ENCODE results near the gene CRISP2. TPM values are rescaled to one million over a fixed set of nuclear protein-coding genes. Genes with fewer than 3 reads are reported as not detected.

CRISP2 gene
- total and polyA plus RNA-seq, 2 donors (not counting 1 experiment from before 2014, with no cell fraction given) = not detected

GRCh38 chr6:49675816-49676215, 37.5 kb downstream of the CRISP2 start:
- TF ChIP-seq CTCF (IDR thresholded peaks at IDR 0.05) = no peak
- no peak for TF ChIP-seq EZH2 (IDR thresholded peaks at IDR 0.05; ENCODE audit: borderline replicate concordance, insufficient read depth, low read depth, low read length, poor library complexity, severe bottlenecking)
- Histone ChIP-seq H3K9ac (ENCODE audit: low read length) (no peak overlapping the region), H3K9me3 (ENCODE audit: control extremely low read depth in 1 of 3, control insufficient read depth in 2 of 3, insufficient read depth in 1 of 3, low read length in 2 of 3) (no peaks in the 10 kb centered on the region), H3K27me3 (replicated peaks in 1 of 4; ENCODE audit: control extremely low read depth in 1 of 4, control insufficient read depth in 3 of 4, insufficient read depth in 4 of 4, low read length in 3 of 4) (no peaks in the 10 kb centered on the region), H3K36me3 (replicated peaks in 1 of 2; ENCODE audit: control extremely low read depth in 1 of 2, control insufficient read depth in 1 of 2, extremely low read depth in 1 of 2, insufficient read depth in 2 of 2, low read length in 1 of 2) (no peaks in the 10 kb centered on the region), H3K79me2 (ENCODE audit: control insufficient read depth, insufficient read depth, low read length) (no peaks in the 10 kb centered on the region), H3K4me2 (replicated peaks; ENCODE audit: low read depth, low read length, poor library complexity, severe bottlenecking) (no peak overlapping the region), H4K20me1 (ENCODE audit: control insufficient read depth, insufficient read depth, low read length, poor library complexity, severe bottlenecking) (no peaks in the 10 kb centered on the region), H2AFZ (ENCODE audit: insufficient read depth, low read depth, low read length, poor library complexity, severe bottlenecking) (no peak overlapping the region), H3K4me3 (ENCODE audit: control extremely low read depth in 1 of 5, extremely low read depth in 1 of 5, insufficient read depth in 1 of 5, low read depth in 2 of 5, low read length in 4 of 5) (no peak overlapping the region), H3K4me1 (ENCODE audit: control insufficient read depth in 2 of 2, insufficient read depth in 2 of 2, low read length in 2 of 2) (no peaks in the 10 kb centered on the region), H3K27ac (ENCODE audit: low read length in 2 of 2) (no peak overlapping the region)
- intact Hi-C loops (cut with micrococcal nuclease) = no loop called here
- ATAC-seq (ENCODE audit: low read depth) = no peak
- Mint-ChIP-seq H3K27ac (no peak overlapping the region), H3K4me3 (no peak overlapping the region), H3K4me1 (no peaks in the 10 kb centered on the region), H3K9me3 (ENCODE audit: insufficient read depth) (peaks cover 5% of the 10 kb centered on the region), H3K27me3 (no peaks in the 10 kb centered on the region)
- CTCF ChIA-PET = no interaction called here
- no peak for DNase-seq
- WGBS (ENCODE audit: insufficient coverage) = no CpG with 5 or more reads among the region's 1 CpG
- POLR2A ChIA-PET = no interaction called here

GRCh38 chr6:49668083-49668511, 45.2 kb downstream of the CRISP2 start:
- Mint-ChIP-seq H3K4me3 (no peak overlapping the region), H3K27ac (no peak overlapping the region), H3K9me3 (ENCODE audit: insufficient read depth) (peaks cover 5% of the 10 kb centered on the region), H3K27me3 (no peaks in the 10 kb centered on the region), H3K4me1 (no peaks in the 10 kb centered on the region)
- ATAC-seq (ENCODE audit: low read depth) = no peak
- no peak for DNase-seq
- Histone ChIP-seq H3K27ac (ENCODE audit: low read length in 2 of 2) (no peak overlapping the region), H3K27me3 (replicated peaks in 1 of 4; ENCODE audit: control extremely low read depth in 1 of 4, control insufficient read depth in 3 of 4, insufficient read depth in 4 of 4, low read length in 3 of 4) (no peaks in the 10 kb centered on the region), H3K79me2 (ENCODE audit: control insufficient read depth, insufficient read depth, low read length) (no peaks in the 10 kb centered on the region), H3K4me1 (ENCODE audit: control insufficient read depth in 2 of 2, insufficient read depth in 2 of 2, low read length in 2 of 2) (no peaks in the 10 kb centered on the region), H4K20me1 (ENCODE audit: control insufficient read depth, insufficient read depth, low read length, poor library complexity, severe bottlenecking) (no peaks in the 10 kb centered on the region), H2AFZ (ENCODE audit: insufficient read depth, low read depth, low read length, poor library complexity, severe bottlenecking) (no peak overlapping the region), H3K4me3 (ENCODE audit: control extremely low read depth in 1 of 5, extremely low read depth in 1 of 5, insufficient read depth in 1 of 5, low read depth in 2 of 5, low read length in 4 of 5) (no peak overlapping the region), H3K4me2 (replicated peaks; ENCODE audit: low read depth, low read length, poor library complexity, severe bottlenecking) (no peak overlapping the region), H3K9me3 (ENCODE audit: control extremely low read depth in 1 of 3, control insufficient read depth in 2 of 3, insufficient read depth in 1 of 3, low read length in 2 of 3) (no peaks in the 10 kb centered on the region), H3K9ac (ENCODE audit: low read length) (no peak overlapping the region), H3K36me3 (replicated peaks in 1 of 2; ENCODE audit: control extremely low read depth in 1 of 2, control insufficient read depth in 1 of 2, extremely low read depth in 1 of 2, insufficient read depth in 2 of 2, low read length in 1 of 2) (no peaks in the 10 kb centered on the region)
- intact Hi-C loops (cut with micrococcal nuclease) = no loop called here
- ChIA-PET POLR2A (no interaction called here), CTCF (no interaction called here)
- no peak for TF ChIP-seq CTCF (IDR thresholded peaks at IDR 0.05)
- TF ChIP-seq EZH2 (IDR thresholded peaks at IDR 0.05; ENCODE audit: borderline replicate concordance, insufficient read depth, low read depth, low read length, poor library complexity, severe bottlenecking) = no peak

All from B cell (primary cell).